Sigmoid colon (tissue), 7 donors: ENCODE measurements around the gene SLC25A17. TPM values are rescaled to one million over a fixed set of nuclear protein-coding genes. Genes with fewer than 3 reads are reported as not detected.
"Not testable (repeated sequence)": the region's sequence is repeated elsewhere in the genome, so short reads cannot be mapped to it uniquely, and the experiment has no call there.

Experiments
- DNase-seq: peaks from one replicate; pipeline ENCODE4 v3.0.0-alpha.2; 2019
- H3K27ac ChIP-seq, 4 donors: fragments of 200-600 bp; sonication (generic); one replicate each; pipeline ENCODE4 v1.5.1; 2016 to 2019; ENCODE audit warnings: mild to moderate bottlenecking in 1 of 4
- H3K27me3 ChIP-seq, 3 donors: fragments of 200-600 bp; sonication (generic); one replicate each; pipeline ENCODE4 v1.5.1; 2019; ENCODE audit warnings: mild to moderate bottlenecking in 1 of 3
- H3K36me3 ChIP-seq, 4 donors: fragments of 200-600 bp; sonication (generic); one replicate each; pipeline ENCODE4 v1.5.1; 2016 to 2019
- H3K4me1 ChIP-seq, 4 donors: fragments of 200-600 bp; sonication (generic); one replicate each; pipeline ENCODE4 v1.5.1; 2017 to 2019
- H3K4me3 ChIP-seq, 4 donors: fragments of 200-600 bp; sonication (generic); one replicate each; pipeline ENCODE4 v1.5.1; 2017 to 2019; ENCODE audit warnings: mild to moderate bottlenecking in 2 of 4, moderate library complexity in 1 of 4
- H3K9me3 ChIP-seq, 4 donors: fragments of 200-600 bp in 3 of 4; sonication (generic) in 3 of 4; one replicate each; pipeline versions ENCODE4 v1.5.1 to v1.6.1; 2013 to 2019
- CTCF ChIP-seq, 4 experiments: fragments of 450-650 bp in 3 of 4; fragments of 200-600 bp in 1 of 4; IDR thresholded peaks; one replicate each; pipeline ENCODE4 v1.5.1; 2016 to 2019; ENCODE audit warnings: antibody characterized with exemption in 4 of 4, mild to moderate bottlenecking in 3 of 4, moderate library complexity in 2 of 4
- EP300 ChIP-seq, 4 donors: sonication (generic); formaldehyde crosslinking; IDR thresholded peaks; one replicate each; pipeline ENCODE4 v1.6.1; 2017; ENCODE audit warnings: antibody characterized with exemption in 4 of 4
- POLR2A ChIP-seq, 2 donors: fragments of 450-650 bp; IDR thresholded peaks; one replicate each; pipeline ENCODE4 v1.6.1; 2016; ENCODE audit warnings: antibody characterized with exemption in 2 of 2, mild to moderate bottlenecking in 2 of 2, moderate library complexity in 2 of 2
- POLR2AphosphoS5 ChIP-seq, 4 donors: sonication (generic); formaldehyde crosslinking; IDR thresholded peaks; one replicate each; pipeline ENCODE4 v1.6.1; 2017; ENCODE audit warnings: antibody characterized with exemption in 4 of 4
- WGBS, 2 donors: extraction: QIAGEN DNeasy Blood & Tissue Kit; methylation state at CpG; one replicate each; pipeline ENCODE4 v1.1.7; 2013; 5-methylcytosine and 5-hydroxymethylcytosine counted together
- intact Hi-C: fragments of 100-400 bp; cut with DNase I; formaldehyde crosslinking; loops from one replicate; pipeline ENCODE4 v1.15.1; 2023
- polyA plus RNA-seq, 3 donors: library from polyadenylated mRNA; stranded (reverse); fragments of 200-250 nt; gene quantifications; one replicate each; pipeline ENCODE4 v1.2.3, GENCODE V29; 2013
- total RNA-seq, 4 donors: library from RNA; depleted of rRNA; stranded (reverse); fragments of >200 nt; gene quantifications; one replicate each; pipeline ENCODE4 v1.1.0, GENCODE V29; 2016
- donor health status: healthy with polysubstance abuse.
- donor health status: Bipolar disorder and iron deficiency.
- donor health status: healthy.

Gene SLC25A17
- total and polyA plus RNA-seq, 7 donors = 6.2 to 14.7 (median 10.7) TPM

GRCh38 chr22:40853961-40854360 lies 34.8 kb upstream of the SLC25A17 start:
- Histone ChIP-seq H3K36me3 (peaks cover 0 to 16% (median 1%) of the 10 kb centered on the region in 4 donors), H3K4me3 (peak overlapping the region in 1 of 4 donors; percentile 82), H3K27me3 (no peaks in the 10 kb centered on the region), H3K9me3 (no peaks in the 10 kb centered on the region), H3K27ac (peak overlapping the region in 3 of 4 donors; percentile 35 to 99 (median 95)), H3K4me1 (peaks cover 0 to 54% (median 53%) of the 10 kb centered on the region in 4 donors)
- no peak for TF ChIP-seq POLR2AphosphoS5 (IDR thresholded peaks at IDR 0.05)
- TF ChIP-seq CTCF (IDR thresholded peaks at IDR 0.05) = no peak
- no peak for TF ChIP-seq POLR2A (IDR thresholded peaks at IDR 0.05)
- TF ChIP-seq EP300 (IDR thresholded peaks at IDR 0.05) = no peak
- 20 to 49% methylated on average over 3 of the region's 3 CpGs for WGBS, 2 donors
- intact Hi-C loops = loop anchor here (10.0 kb wide), 1 partner anchor 771 kb away; the partner anchor contains the start of genes DESI1 and XRCC6
- no peak for DNase-seq

GRCh38 chr22:40853333-40853732 lies 34.2 kb upstream of the SLC25A17 start:
- Histone ChIP-seq H3K27ac (peak overlapping the region in 2 of 4 donors; percentile 95 to 99), H3K36me3 (peaks cover 0 to 22% (median 4%) of the 10 kb centered on the region in 4 donors), H3K27me3 (no peaks in the 10 kb centered on the region), H3K9me3 (no peaks in the 10 kb centered on the region), H3K4me3 (peak overlapping the region in 1 of 4 donors; percentile 82), H3K4me1 (peaks cover 0 to 51% (median 48%) of the 10 kb centered on the region in 4 donors)
- no peak for TF ChIP-seq POLR2A (IDR thresholded peaks at IDR 0.05)
- TF ChIP-seq POLR2AphosphoS5 (IDR thresholded peaks at IDR 0.05) = no peak
- TF ChIP-seq EP300 (IDR thresholded peaks at IDR 0.05) = no peak
- TF ChIP-seq CTCF (IDR thresholded peaks at IDR 0.05) = no peak
- intact Hi-C loops = loop anchor here (10.0 kb wide), 1 partner anchor 771 kb away; the partner anchor contains the start of genes DESI1 and XRCC6
- DNase-seq = no peak
- 64 to 77% methylated on average over 1 of the region's 1 CpG for WGBS, 2 donors

GRCh38 chr22:40845816-40846215 lies 26.7 kb upstream of the SLC25A17 start:
- H3K9me3 ChIP-seq, H3K27ac ChIP-seq, H3K4me3 ChIP-seq, H3K27me3 ChIP-seq, DNase-seq: not testable (repeated sequence)
- Histone ChIP-seq H3K4me1 (peaks cover 0 to 15% (median 9%) of the 10 kb centered on the region in 4 donors), H3K36me3 (peaks cover 0 to 97% (median 42%) of the 10 kb centered on the region in 4 donors)
- WGBS, 2 donors = 91 to 94% methylated on average over 11 of the region's 11 CpGs
- intact Hi-C loops = loop anchor here (10.0 kb wide), 1 partner anchor 289 kb away; no protein-coding TSS in a partner anchor

GRCh38 chr22:40844951-40845350 lies 25.8 kb upstream of the SLC25A17 start:
- no peaks in the 10 kb centered on the region for H3K9me3 ChIP-seq
- DNase-seq = no peak
- TF ChIP-seq POLR2A (IDR thresholded peaks at IDR 0.05) = no peak
- no peak for TF ChIP-seq EP300 (IDR thresholded peaks at IDR 0.05)
- TF ChIP-seq CTCF (IDR thresholded peaks at IDR 0.05) = no peak
- TF ChIP-seq POLR2AphosphoS5 (IDR thresholded peaks at IDR 0.05) = no peak
- WGBS, 2 donors = 92 to 98% methylated on average over 3 of the region's 3 CpGs
- intact Hi-C loops = loop anchor here (10.0 kb wide), 1 partner anchor 290 kb away; no protein-coding TSS in a partner anchor
- no peaks in the 10 kb centered on the region for H3K27me3 ChIP-seq
- no peak overlapping the region for H3K4me3 ChIP-seq
- peaks cover 4 to 100% (median 46%) of the 10 kb centered on the region in 4 donors for H3K36me3 ChIP-seq
- H3K27ac ChIP-seq = no peak overlapping the region
- peaks cover 0 to 15% (median 9%) of the 10 kb centered on the region in 4 donors for H3K4me1 ChIP-seq

- H3K36me3 ChIP-seq = peaks cover 21 to 99% (median 42%) of the 10 kb centered on the region in 4 donors
- no peak for DNase-seq
- peaks cover 0 to 15% (median 9%) of the 10 kb centered on the region in 4 donors for H3K4me1 ChIP-seq
- TF ChIP-seq CTCF (IDR thresholded peaks at IDR 0.05) (no peak), POLR2A (IDR thresholded peaks at IDR 0.05) (no peak), POLR2AphosphoS5 (IDR thresholded peaks at IDR 0.05) (no peak), EP300 (IDR thresholded peaks at IDR 0.05) (no peak)
- H3K4me3 ChIP-seq = no peak overlapping the region
- intact Hi-C loops = no loop called here
- no peaks in the 10 kb centered on the region for H3K27me3 ChIP-seq
- H3K9me3 ChIP-seq = peaks cover 0 to 3% (median 0%) of the 10 kb centered on the region in 4 donors
- no peak overlapping the region for H3K27ac ChIP-seq
- WGBS, 2 donors = 71 to 83% methylated on average over 3 of the region's 3 CpGs
Measured at GRCh38 chr22:40838486-40838885, 19.3 kb upstream of the SLC25A17 start.
